CD14-positive monocyte (primary cell): ENCODE measurements around the gene RNU6-8. TPM values are rescaled to one million over a fixed set of nuclear protein-coding genes. Genes with fewer than 3 reads are reported as not detected.

Source experiments
- DNase-seq, 3 donors: peaks; one replicate each; pipeline ENCODE4 v3.0.0-alpha.2; 2011 to 2022
- H2AFZ ChIP-seq: 2 replicates; pipeline ENCODE4 v1.6.0; 2012; ENCODE audit warnings: mild to moderate bottlenecking, low read depth, low read length, inconsistent platforms; ENCODE audit not compliant: insufficient read depth, poor library complexity, severe bottlenecking
- H3K27ac ChIP-seq, 2 donors: 1 replicate in 1 of 2; 2 replicates in 1 of 2; pipeline ENCODE4 v1.5.1; 2012 to 2013; ENCODE audit warnings: low read length in 2 of 2, control low read depth in 1 of 2, inconsistent platforms in 1 of 2, low read depth in 1 of 2, mild to moderate bottlenecking in 1 of 2
- H3K27me3 ChIP-seq, 2 donors: one replicate each; pipeline versions ENCODE4 v1.6.0 to v1.6.1; 2011 to 2013; ENCODE audit warnings: low read length in 2 of 2; ENCODE audit not compliant: control insufficient read depth in 2 of 2, insufficient read depth in 2 of 2
- H3K36me3 ChIP-seq, 2 donors: replicated peaks in 1 of 2; 1 replicate in 1 of 2; 2 replicates in 1 of 2; pipeline versions ENCODE4 v1.5.1 to v1.6.1; 2012 to 2013; ENCODE audit warnings: low read length in 2 of 2, control low read depth in 1 of 2, inconsistent platforms in 1 of 2, mild to moderate bottlenecking in 1 of 2; ENCODE audit not compliant: insufficient read depth in 2 of 2, control insufficient read depth in 1 of 2
- H3K4me1 ChIP-seq, 2 donors: 1 replicate in 1 of 2; 2 replicates in 1 of 2; pipeline versions ENCODE4 v1.5.1 to v1.6.1; 2012 to 2013; ENCODE audit warnings: low read length in 2 of 2, control low read depth in 1 of 2, inconsistent platforms in 1 of 2, mild to moderate bottlenecking in 1 of 2, moderate library complexity in 1 of 2; ENCODE audit not compliant: insufficient read depth in 2 of 2, control insufficient read depth in 1 of 2
- H3K4me2 ChIP-seq: replicated peaks from 2 replicates; pipeline ENCODE3; 2012; ENCODE audit warnings: low read length, moderate library complexity, mild to moderate bottlenecking; ENCODE audit not compliant: poor library complexity, severe bottlenecking; ENCODE audit errors: extremely low read depth
- H3K4me3 ChIP-seq, 3 experiments: fragments of 200-600 bp in 1 of 3; sonication (generic) in 1 of 3; replicated peaks in 1 of 3; 1 replicate in 2 of 3; 2 replicates in 1 of 3; pipeline ENCODE4 v1.5.1; 2011 to 2013; ENCODE audit warnings: low read length in 3 of 3, mild to moderate bottlenecking in 3 of 3, control low read depth in 2 of 3, low read depth in 2 of 3, inconsistent platforms in 1 of 3, moderate library complexity in 1 of 3
- H3K79me2 ChIP-seq: 2 replicates; pipeline ENCODE4 v1.6.0; 2012; ENCODE audit warnings: mild to moderate bottlenecking, control low read depth, inconsistent platforms, low read length, moderate library complexity; ENCODE audit not compliant: insufficient read depth
- H3K9ac ChIP-seq: 2 replicates; pipeline ENCODE4 v1.6.0; 2017; ENCODE audit warnings: low read length, mild to moderate bottlenecking; ENCODE audit not compliant: insufficient read depth, poor library complexity, severe bottlenecking
- H3K9me3 ChIP-seq, 2 donors: replicated peaks in 1 of 2; 1 replicate in 1 of 2; 2 replicates in 1 of 2; pipeline versions ENCODE4 v1.5.1 to v1.6.1; 2012 to 2013; ENCODE audit warnings: low read length in 2 of 2, control low read depth in 1 of 2; ENCODE audit not compliant: control insufficient read depth in 1 of 2, insufficient read depth in 1 of 2
- H4K20me1 ChIP-seq: 2 replicates; pipeline ENCODE4 v1.6.0; 2012; ENCODE audit warnings: mild to moderate bottlenecking, low read length, control low read depth, moderate library complexity; ENCODE audit not compliant: insufficient read depth
- H3K27ac Mint-ChIP-seq, 7 donors: one replicate each; pipeline ENCODE4 v1.8.0; 2020; ENCODE audit warnings: mild to moderate bottlenecking in 7 of 7, mixed read lengths in 7 of 7, moderate library complexity in 6 of 7, inconsistent platforms in 2 of 7
- H3K27me3 Mint-ChIP-seq, 3 donors: one replicate each; pipeline ENCODE4 v1.8.0; 2021 to 2022; ENCODE audit warnings: low read depth in 3 of 3, mild to moderate bottlenecking in 3 of 3, mixed read lengths in 3 of 3, moderate library complexity in 3 of 3, inconsistent platforms in 1 of 3
- H3K36me3 Mint-ChIP-seq, 2 donors: one replicate each; pipeline ENCODE4 v1.8.0; 2020; ENCODE audit warnings: mixed read lengths in 2 of 2, inconsistent platforms in 1 of 2, mild to moderate bottlenecking in 1 of 2
- H3K4me1 Mint-ChIP-seq: one replicate; pipeline ENCODE4 v1.8.0; 2020; ENCODE audit warnings: mild to moderate bottlenecking, mixed read lengths
- H3K4me3 Mint-ChIP-seq, 2 donors: one replicate each; pipeline ENCODE4 v1.8.0; 2020; ENCODE audit warnings: mild to moderate bottlenecking in 2 of 2, mixed read lengths in 2 of 2, moderate library complexity in 1 of 2
- H3K9me3 Mint-ChIP-seq, 7 donors: one replicate each; pipeline ENCODE4 v1.8.0; 2020 to 2022; ENCODE audit warnings: mixed read lengths in 7 of 7, mild to moderate bottlenecking in 6 of 7, moderate library complexity in 6 of 7, inconsistent platforms in 2 of 7
- CTCF ChIP-seq: fragments of 200-600 bp; IDR thresholded peaks from one replicate; pipeline ENCODE4 v1.8.0; 2022; ENCODE audit warnings: antibody characterized with exemption, mild to moderate bottlenecking
- WGBS: methylation state at CpG from one replicate; pipeline ENCODE4 v1.1.5; 2013; ENCODE audit warnings: missing lambda C conversion rate; ENCODE audit not compliant: insufficient coverage; 5-methylcytosine and 5-hydroxymethylcytosine counted together
- intact Hi-C, 2 donors: fragments of 100-400 bp; cut with micrococcal nuclease; formaldehyde crosslinking; loops; one replicate each; pipeline versions ENCODE4 v1.15.0 to v1.15.1; 2023
- polyA plus RNA-seq, 3 donors: library from polyadenylated mRNA; depleted of rRNA in 1 of 3; unstranded in 2 of 3; stranded (reverse) in 1 of 3; fragments of 300-500 nt in 2 of 3; fragments of >200 nt in 1 of 3; fragmentation: Illumina TruSeq in 2 of 3; gene quantifications; 1 replicate in 2 of 3; 2 replicates in 1 of 3; pipeline ENCODE4 v1.2.3, GENCODE V29; 2012 to 2021

Gene RNU6-8
- polyA plus RNA-seq, 3 donors: not detected

DNA sequence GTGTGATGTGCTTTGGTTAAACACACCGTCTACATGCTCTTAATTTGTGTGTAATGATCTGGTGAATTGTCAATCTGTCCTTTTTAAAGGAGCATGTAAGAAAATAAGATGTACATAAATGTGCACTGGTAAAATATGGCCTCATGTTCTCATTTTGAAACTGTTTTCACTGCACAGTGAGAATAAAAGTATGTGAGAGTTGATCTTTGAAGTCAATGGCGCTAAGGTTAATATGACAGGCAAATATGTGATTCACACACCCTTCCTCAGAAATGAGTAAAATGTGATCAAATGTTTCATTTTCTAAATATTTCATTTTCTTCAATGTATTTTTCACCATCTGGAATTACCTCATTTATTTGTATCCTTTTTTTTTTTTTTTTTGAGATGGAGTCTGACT, 9.5 kb downstream of the RNU6-8 start:
- no peaks in the 10 kb centered on the region for H3K9me3 ChIP-seq
- Mint-ChIP-seq H3K36me3 (no peaks in the 10 kb centered on the region), H3K4me3 (no peak overlapping the region), H3K9me3 (no peaks in the 10 kb centered on the region), H3K27me3 (peaks cover 2 to 5% (median 3%) of the 10 kb centered on the region in 3 donors), H3K27ac (no peak overlapping the region), H3K4me1 (peaks cover 5% of the 10 kb centered on the region)
- H3K36me3 ChIP-seq: no peaks in the 10 kb centered on the region
- WGBS: 100% methylated on average over 1 of the region's 2 CpGs
- no peak overlapping the region for H3K4me2 ChIP-seq
- H3K9ac ChIP-seq: no peak overlapping the region
- intact Hi-C loops: no loop called here
- no peak overlapping the region for H2AFZ ChIP-seq
- H3K27ac ChIP-seq: no peak overlapping the region
- no peaks in the 10 kb centered on the region for H4K20me1 ChIP-seq
- H3K79me2 ChIP-seq: no peaks in the 10 kb centered on the region
- no peak for TF ChIP-seq CTCF
- H3K4me1 ChIP-seq: no peaks in the 10 kb centered on the region
- no peak for DNase-seq
- H3K27me3 ChIP-seq: no peaks in the 10 kb centered on the region
- H3K4me3 ChIP-seq: no peak overlapping the region

DNA sequence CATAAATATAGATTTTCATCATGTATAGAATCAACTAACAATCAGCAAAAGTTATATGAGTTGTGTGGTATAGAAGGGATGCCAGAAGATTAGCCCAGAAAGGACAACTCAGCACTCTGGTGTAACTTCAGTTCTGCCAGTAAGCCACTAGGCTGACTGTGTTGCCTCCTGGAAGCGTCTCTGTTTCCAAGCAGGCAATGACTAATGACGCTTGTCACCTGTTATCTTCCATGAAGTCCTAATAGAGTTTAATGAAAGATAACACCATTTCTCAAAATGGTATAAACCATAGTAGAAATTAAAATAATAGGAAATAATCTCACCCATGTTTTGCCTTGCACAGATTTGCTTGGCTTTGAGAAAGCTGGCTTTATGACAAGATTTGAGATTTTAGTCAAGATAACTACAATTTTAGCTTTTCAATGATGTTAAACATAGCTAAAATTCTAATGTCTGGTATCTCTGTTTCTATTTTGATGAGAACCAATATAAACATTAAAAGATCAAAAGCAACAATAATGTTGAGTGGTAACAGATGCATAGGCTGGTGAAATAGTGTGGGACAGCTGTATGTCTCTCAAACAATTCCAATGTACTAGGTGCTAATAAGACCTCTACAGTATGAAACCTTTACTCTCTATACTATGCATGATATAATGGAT, 10.2 kb downstream of the RNU6-8 start:
- WGBS: no CpG with 5 or more reads among the region's 2 CpGs
- H3K27me3 ChIP-seq: no peaks in the 10 kb centered on the region
- no peak overlapping the region for H3K27ac Mint-ChIP-seq
- DNase-seq: no peak
- H4K20me1 ChIP-seq: no peaks in the 10 kb centered on the region
- no peak overlapping the region for H3K4me2 ChIP-seq
- H3K4me1 ChIP-seq: no peaks in the 10 kb centered on the region
- H3K79me2 ChIP-seq: no peaks in the 10 kb centered on the region
- H2AFZ ChIP-seq: no peak overlapping the region
- no peak overlapping the region for H3K4me3 ChIP-seq
- no peaks in the 10 kb centered on the region for H3K9me3 Mint-ChIP-seq
- intact Hi-C loops: no loop called here
- peaks cover 5% of the 10 kb centered on the region for H3K4me1 Mint-ChIP-seq
- H3K4me3 Mint-ChIP-seq: no peak overlapping the region
- H3K36me3 Mint-ChIP-seq: no peaks in the 10 kb centered on the region
- no peaks in the 10 kb centered on the region for H3K9me3 ChIP-seq
- H3K9ac ChIP-seq: no peak overlapping the region
- H3K36me3 ChIP-seq: no peaks in the 10 kb centered on the region
- no peak overlapping the region for H3K27ac ChIP-seq
- TF ChIP-seq CTCF: no peak
- peaks cover 2 to 3% (median 2%) of the 10 kb centered on the region in 3 donors for H3K27me3 Mint-ChIP-seq
